Caco-2 (cell line): ENCODE results near the gene TOR4A. TPM values are rescaled to one million over a fixed set of nuclear protein-coding genes. Genes with fewer than 3 reads are reported as not detected.
A peak's percentile ranks its signal among the peaks of the same experiment; 100 is the strongest.
"Not testable (repeated sequence)": the region's sequence is repeated elsewhere in the genome, so short reads cannot be mapped to it uniquely, and the experiment has no call there.

Experiments
- BruUV-seq: library from RNA; stranded (reverse); fragments of 400-500 nt; replicated peaks from 2 replicates; lab custom pipeline; 2021; lab: Mats Ljungman, UMichigan
- CTCF ChIA-PET: fragments of 300-600 bp; sonication (Branson Sonifier 250); formaldehyde crosslinking; loops from one replicate; lab custom pipeline; 2022; ENCODE audit warnings: antibody characterized with exemption; lab: Charles Lee
- POLR2A ChIA-PET: fragments of 300-600 bp; sonication (Branson Sonifier 250); formaldehyde crosslinking; loops from one replicate; lab custom pipeline; 2022; ENCODE audit warnings: antibody characterized with exemption; lab: Charles Lee
- DNase-seq, 2 experiments: peaks; one replicate each; pipeline versions ENCODE4 v3.0.0 to v3.0.0-alpha.2; 2020 to 2022
- H3K27me3 ChIP-seq: replicated peaks from 2 replicates; pipeline ENCODE4 v1.6.0; 2011; ENCODE audit warnings: low read length; ENCODE audit not compliant: control insufficient read depth, insufficient read depth
- H3K36me3 ChIP-seq: 2 replicates; pipeline ENCODE4 v1.5.1; 2011; ENCODE audit warnings: low read length; ENCODE audit not compliant: control insufficient read depth, insufficient read depth
- H3K4me1 ChIP-seq: fragments of 250-450 bp; sonication (Bioruptor Pico); 2 replicates; pipeline ENCODE4 v1.5.1; 2020; ENCODE audit warnings: mild to moderate bottlenecking
- H3K4me3 ChIP-seq: 2 replicates; pipeline ENCODE4 v1.5.1; 2011; ENCODE audit warnings: low read depth, mild to moderate bottlenecking, control low read depth, low read length
- H3K9me3 ChIP-seq: fragments of 250-450 bp; sonication (Bioruptor Pico); 2 replicates; pipeline ENCODE4 v1.5.1; 2020; ENCODE audit warnings: mild to moderate bottlenecking, moderate library complexity
- H3K27ac Mint-ChIP-seq: one replicate; pipeline ENCODE4 v1.8.0; 2022; ENCODE audit warnings: mixed read lengths; ENCODE audit not compliant: unreplicated experiment
- H3K27me3 Mint-ChIP-seq: one replicate; pipeline ENCODE4 v1.8.0; 2022; ENCODE audit warnings: mixed read lengths; ENCODE audit not compliant: insufficient read depth, unreplicated experiment
- H3K36me3 Mint-ChIP-seq: one replicate; pipeline ENCODE4 v1.8.0; 2022; ENCODE audit warnings: mild to moderate bottlenecking, mixed read lengths; ENCODE audit not compliant: insufficient read depth, unreplicated experiment
- H3K4me1 Mint-ChIP-seq: one replicate; pipeline ENCODE4 v1.8.0; 2022; ENCODE audit warnings: low read depth, mixed read lengths; ENCODE audit not compliant: unreplicated experiment
- H3K4me3 Mint-ChIP-seq: one replicate; pipeline ENCODE4 v1.8.0; 2022; ENCODE audit warnings: mild to moderate bottlenecking, moderate library complexity, mixed read lengths; ENCODE audit not compliant: unreplicated experiment
- H3K9me3 Mint-ChIP-seq: one replicate; pipeline ENCODE4 v1.8.0; 2022; ENCODE audit warnings: mixed read lengths; ENCODE audit not compliant: unreplicated experiment
- intact Hi-C: fragments of 100-400 bp; cut with micrococcal nuclease; formaldehyde crosslinking; loops from one replicate; pipeline ENCODE4 v1.10.0; 2022; ENCODE audit not compliant: unreplicated experiment
- total RNA-seq: library from RNA; stranded (reverse); gene quantifications from 2 replicates; pipeline ENCODE4 v1.2.3, GENCODE V29; 2022
- TF ChIP-seq, protein P1 (sequence below), 2 experiments: fragments of 200-600 bp in 1 of 2; IDR thresholded peaks; 1 replicate in 1 of 2; 2 replicates in 1 of 2; pipeline versions ENCODE4 v1.5.1 to v1.8.0; 2011 to 2022; ENCODE audit warnings: antibody characterized with exemption in 1 of 2, control low read depth in 1 of 2, inconsistent platforms in 1 of 2, low read depth in 1 of 2, low read length in 1 of 2, mild to moderate bottlenecking in 1 of 2, moderate library complexity in 1 of 2; ENCODE audit not compliant: insufficient read depth in 1 of 2, severe bottlenecking in 1 of 2, unreplicated experiment in 1 of 2

TOR4A gene
- total RNA-seq, 1 experiment from 2014 or later = 1.8 TPM

- H3K4me3 ChIP-seq = no peak overlapping the region
- DNase-seq = no peak
- peaks cover 47% of the 10 kb centered on the region for H3K36me3 Mint-ChIP-seq
- intact Hi-C loops = loop anchor here (5.0 kb wide), 1 partner anchor 36 kb away; the partner anchor contains the start of gene TPRN
- ChIA-PET CTCF (interaction anchor here (1.5 kb wide), 1 partner anchor 15 kb away, joined by 3 read pairs; no protein-coding TSS in a partner anchor), POLR2A (no interaction called here)
- no peaks in the 10 kb centered on the region for H3K27me3 ChIP-seq
- H3K27me3 Mint-ChIP-seq = peaks cover 3% of the 10 kb centered on the region
- H3K27ac Mint-ChIP-seq = no peak overlapping the region
- H3K4me1 ChIP-seq = peaks cover 28% of the 10 kb centered on the region
- TF ChIP-seq, protein P1, sequence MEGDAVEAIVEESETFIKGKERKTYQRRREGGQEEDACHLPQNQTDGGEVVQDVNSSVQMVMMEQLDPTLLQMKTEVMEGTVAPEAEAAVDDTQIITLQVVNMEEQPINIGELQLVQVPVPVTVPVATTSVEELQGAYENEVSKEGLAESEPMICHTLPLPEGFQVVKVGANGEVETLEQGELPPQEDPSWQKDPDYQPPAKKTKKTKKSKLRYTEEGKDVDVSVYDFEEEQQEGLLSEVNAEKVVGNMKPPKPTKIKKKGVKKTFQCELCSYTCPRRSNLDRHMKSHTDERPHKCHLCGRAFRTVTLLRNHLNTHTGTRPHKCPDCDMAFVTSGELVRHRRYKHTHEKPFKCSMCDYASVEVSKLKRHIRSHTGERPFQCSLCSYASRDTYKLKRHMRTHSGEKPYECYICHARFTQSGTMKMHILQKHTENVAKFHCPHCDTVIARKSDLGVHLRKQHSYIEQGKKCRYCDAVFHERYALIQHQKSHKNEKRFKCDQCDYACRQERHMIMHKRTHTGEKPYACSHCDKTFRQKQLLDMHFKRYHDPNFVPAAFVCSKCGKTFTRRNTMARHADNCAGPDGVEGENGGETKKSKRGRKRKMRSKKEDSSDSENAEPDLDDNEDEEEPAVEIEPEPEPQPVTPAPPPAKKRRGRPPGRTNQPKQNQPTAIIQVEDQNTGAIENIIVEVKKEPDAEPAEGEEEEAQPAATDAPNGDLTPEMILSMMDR (IDR thresholded peaks at IDR 0.05; ENCODE audit: insufficient read depth in 1 of 2, low read depth in 1 of 2, low read length in 1 of 2, severe bottlenecking in 1 of 2, unreplicated experiment in 1 of 2) = no peak
- H3K4me3 Mint-ChIP-seq = no peak overlapping the region
- no TSS peak for BruUV-seq
- H3K9me3 ChIP-seq = no peaks in the 10 kb centered on the region
- H3K36me3 ChIP-seq = 0 out of 2 replicates have a peak, but pooled peaks cover 2% of the 10 kb centered on the region
- H3K9me3 Mint-ChIP-seq = no peaks in the 10 kb centered on the region
- H3K4me1 Mint-ChIP-seq = peaks cover 13% of the 10 kb centered on the region
Measured at GRCh38 chr9:137237759-137238726, 39.5 kb upstream of the TOR4A start.

- peak overlapping the region; percentile 74 for H3K27ac Mint-ChIP-seq
- peak overlapping the region; percentile 80 for H3K4me3 Mint-ChIP-seq
- not testable (repeated sequence) for H3K9me3 ChIP-seq, DNase-seq, BruUV-seq, H3K27me3 Mint-ChIP-seq, H3K9me3 Mint-ChIP-seq, H3K27me3 ChIP-seq, H3K36me3 ChIP-seq
- peaks cover 32% of the 10 kb centered on the region for H3K4me1 ChIP-seq
- H3K36me3 Mint-ChIP-seq = peaks cover 56% of the 10 kb centered on the region
- POLR2A ChIA-PET = interaction anchor here (0.6 to 2.4 kb wide), 9 partner anchors 15 to 169 kb away, joined by 3 to 39 read pairs (median 9); partner anchors contain the start of genes NELFB, RNF208 and SAPCD2
- CTCF ChIA-PET = interaction anchor here (0.7 to 1.6 kb wide), 8 partner anchors 10 to 292 kb away, joined by 3 to 6 read pairs (median 3); no protein-coding TSS in a partner anchor
- peaks cover 12% of the 10 kb centered on the region for H3K4me1 Mint-ChIP-seq
- peak overlapping the region; percentile 80 for H3K4me3 ChIP-seq
- intact Hi-C loops = loop anchor here (2.0 to 10.0 kb wide), 4 partner anchors 17 to 445 kb away; partner anchors contain the start of genes CCDC183, RNF208, TMEM141 and TPRN
Measured at GRCh38 chr9:137239541-137240200, 37.9 kb upstream of the TOR4A start.

- no peaks in the 10 kb centered on the region for H3K27me3 ChIP-seq
- peaks cover 3% of the 10 kb centered on the region for H3K27me3 Mint-ChIP-seq
- DNase-seq = no peak
- peaks cover 58% of the 10 kb centered on the region for H3K36me3 Mint-ChIP-seq
- no peaks in the 10 kb centered on the region for H3K9me3 Mint-ChIP-seq
- ChIA-PET POLR2A (interaction anchor here (0.5 to 2.4 kb wide), 31 partner anchors 9 to 1333 kb away, joined by 3 to 39 read pairs (median 4); partner anchors contain the start of genes CAMSAP1, ENTPD8, MAN1B1 and MRPL41), CTCF (interaction anchor here (0.8 to 2.7 kb wide), 11 partner anchors 11 to 293 kb away, joined by 3 to 13 read pairs (median 4); partner anchors contain the start of gene NRARP)
- H3K4me1 ChIP-seq = peaks cover 31% of the 10 kb centered on the region
- no peaks in the 10 kb centered on the region for H3K9me3 ChIP-seq
- TF ChIP-seq, protein P1 (IDR thresholded peaks at IDR 0.05; ENCODE audit: insufficient read depth in 1 of 2, low read depth in 1 of 2, low read length in 1 of 2, severe bottlenecking in 1 of 2, unreplicated experiment in 1 of 2) = peak in 1 of 2 experiments; percentile 43
- peak overlapping the region; percentile 95 for H3K27ac Mint-ChIP-seq
- TSS peak; percentile 61 for BruUV-seq
- H3K36me3 ChIP-seq = peaks cover 2% of the 10 kb centered on the region; the same call in 1 of the 2 replicates
- H3K4me1 Mint-ChIP-seq = peaks cover 7% of the 10 kb centered on the region
- H3K4me3 Mint-ChIP-seq = peak overlapping the region; percentile 80
- peak overlapping the region; percentile 80 for H3K4me3 ChIP-seq
- intact Hi-C loops = loop anchor here (2.0 to 10.0 kb wide), 3 partner anchors 18 to 446 kb away; partner anchors contain the start of genes CCDC183, RNF208 and TMEM141
Measured at GRCh38 chr9:137240318-137240840, 37.1 kb upstream of the TOR4A start.
